Epithelial cell of esophagus (primary cell): ENCODE results near the gene SERPINA1.

Experiments
- DNase-seq: peaks from one replicate; pipeline ENCODE4 v3.0.0; 2010; ENCODE audit warnings: low read depth
- H3K4me3 ChIP-seq: 2 replicates; pipeline ENCODE4 v1.5.1; 2011; ENCODE audit warnings: mild to moderate bottlenecking, low read length, control low read depth
- CTCF ChIP-seq: IDR thresholded peaks from 2 replicates; pipeline ENCODE4 v1.5.1; 2011; ENCODE audit warnings: low read depth, mild to moderate bottlenecking, low read length, control low read depth, inconsistent platforms; ENCODE audit not compliant: insufficient read depth; ENCODE audit errors: missing control alignments

The SERPINA1 gene

GRCh38 chr14:94404561-94404960 is 16.2 kb upstream of the SERPINA1 start:
- no peak for DNase-seq
- no peak overlapping the region for H3K4me3 ChIP-seq

GRCh38 chr14:94403312-94403932 is 15.0 kb upstream of the SERPINA1 start:
- no peak overlapping the region for H3K4me3 ChIP-seq
- TF ChIP-seq CTCF, result no peak
- no peak for DNase-seq

More at GRCh38 chr14:94404561-94404960, 16.2 kb upstream of the SERPINA1 start:
- TF ChIP-seq CTCF, result no peak

DNA sequence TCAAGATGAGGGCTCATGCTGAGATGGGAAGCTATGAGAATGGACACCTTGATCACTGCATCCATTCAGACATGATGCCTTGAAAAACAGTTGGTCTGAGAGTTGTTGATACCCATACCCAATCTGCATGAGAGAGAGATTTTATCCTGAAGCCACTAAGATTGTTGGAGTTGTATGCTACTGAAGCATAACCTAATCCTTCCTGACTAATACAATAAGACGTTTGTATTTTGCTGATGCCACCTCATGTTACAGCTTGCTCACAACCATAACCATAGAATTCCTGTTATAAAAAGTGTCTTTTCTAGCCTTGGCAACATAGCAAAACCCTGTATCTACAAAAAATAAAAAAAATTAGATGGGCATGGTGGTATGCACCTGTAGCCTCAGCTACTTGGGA is 12.7 kb upstream of the SERPINA1 start:
- TF ChIP-seq CTCF, result no peak
- no peak overlapping the region for H3K4me3 ChIP-seq
- DNase-seq, result peak; percentile 66

- no peak overlapping the region for H3K4me3 ChIP-seq
- DNase-seq, result no peak
- no peak for TF ChIP-seq CTCF
Measured at GRCh38 chr14:94400422-94400841, 12.0 kb upstream of the SERPINA1 start.

DNA sequence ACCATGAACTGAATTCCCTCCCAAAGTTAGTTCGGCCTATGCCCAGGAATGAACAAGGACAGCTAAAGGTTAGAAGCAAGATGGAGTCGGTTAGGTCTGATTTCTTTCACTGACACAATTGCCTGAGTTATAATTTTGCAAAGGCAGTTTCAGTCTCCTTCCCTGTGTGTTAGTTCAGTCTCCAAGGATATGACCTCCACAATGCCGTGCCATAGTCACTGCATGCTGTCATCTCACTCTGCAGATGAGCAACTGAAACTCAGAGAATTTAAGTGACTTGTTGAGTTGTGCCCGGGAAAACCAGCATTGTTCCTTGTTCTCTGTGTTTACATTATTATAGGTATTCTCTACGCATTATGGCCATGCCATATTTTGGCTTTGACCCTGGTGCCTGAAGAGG is 10.1 kb upstream of the SERPINA1 start:
- H3K4me3 ChIP-seq, result no peak overlapping the region
- no peak for TF ChIP-seq CTCF
- no peak for DNase-seq

GRCh38 chr14:94398182-94398479 is 9.7 kb upstream of the SERPINA1 start:
- no peak for TF ChIP-seq CTCF
- no peak for DNase-seq
- no peak overlapping the region for H3K4me3 ChIP-seq
